ENCODE measurements around the gene CYBA.
"Not testable (repeated sequence)": the region's sequence is repeated elsewhere in the genome, so short reads cannot be mapped to it uniquely, and the experiment has no call there.

Gene CYBA

DNA sequence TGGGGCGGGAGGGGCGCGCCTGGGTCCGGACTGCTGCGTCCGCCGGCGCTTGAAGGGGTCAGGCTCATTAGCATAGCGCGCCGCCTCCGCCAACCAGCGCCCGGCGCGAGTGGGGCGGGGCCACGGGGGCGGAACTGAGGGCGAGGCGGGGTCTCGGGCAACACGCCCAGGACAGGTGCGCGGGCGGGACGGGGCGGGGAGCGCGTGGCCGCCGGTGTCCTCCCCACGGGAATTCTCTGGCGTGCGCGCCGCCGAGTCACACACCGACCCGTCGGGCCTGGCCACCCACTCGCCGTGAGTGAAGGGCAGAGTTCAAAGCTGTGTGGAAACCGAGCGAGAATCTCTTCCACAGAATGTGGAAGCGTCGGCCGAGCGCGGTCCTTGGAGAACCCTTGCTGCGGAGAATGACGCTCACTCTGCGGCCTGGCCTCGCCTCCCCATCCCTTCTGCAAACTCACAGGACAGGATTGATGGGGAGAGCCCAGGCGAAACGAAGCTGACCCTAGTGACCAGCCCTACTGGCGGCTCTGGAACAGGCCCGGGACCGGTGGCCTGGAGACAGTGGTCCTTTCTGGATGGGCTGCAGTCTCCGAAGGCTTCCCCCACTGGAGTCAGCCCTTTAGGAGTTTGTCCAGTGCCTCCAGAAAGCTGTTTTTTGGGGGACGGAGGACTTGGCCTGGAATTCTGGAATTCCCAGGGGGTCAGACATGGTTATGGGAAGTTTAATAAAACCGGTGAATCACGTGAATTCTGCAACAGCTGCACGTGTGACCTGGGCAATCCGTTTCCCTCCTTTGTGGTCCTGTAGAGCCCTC is 35.8 kb upstream of the CYBA start, which contains the start of gene SNAI3:
Gene SNAI3 (minus strand): TSS at position 69 of the 815 bp plus-strand sequence. CDS start 101 bp downstream, outside the sequence.
- peak; percentile 78 for DNase-seq (ENCODE audit: low spot score)

DNA sequence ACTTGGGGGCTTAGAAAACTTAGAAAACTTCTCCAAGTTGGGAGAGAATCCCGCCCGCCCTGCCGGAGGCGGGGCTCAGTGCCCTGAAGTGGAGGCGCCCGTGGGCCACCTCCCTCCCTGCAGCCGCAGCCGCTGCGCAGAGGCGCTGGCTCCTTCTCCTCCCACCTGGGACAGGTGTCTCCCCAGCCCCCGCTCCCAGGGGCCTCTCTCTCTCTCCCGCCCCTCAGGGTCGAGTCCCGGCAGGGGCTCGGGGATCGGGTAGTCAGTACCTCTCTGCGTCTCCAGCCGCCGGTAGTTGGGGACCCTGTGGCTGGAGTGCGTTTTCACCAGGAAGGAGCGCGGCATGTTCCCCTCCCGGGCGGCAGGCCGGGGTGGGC is 35.2 kb upstream of the CYBA start:
- no peak for DNase-seq (ENCODE audit: low spot score)

DNA sequence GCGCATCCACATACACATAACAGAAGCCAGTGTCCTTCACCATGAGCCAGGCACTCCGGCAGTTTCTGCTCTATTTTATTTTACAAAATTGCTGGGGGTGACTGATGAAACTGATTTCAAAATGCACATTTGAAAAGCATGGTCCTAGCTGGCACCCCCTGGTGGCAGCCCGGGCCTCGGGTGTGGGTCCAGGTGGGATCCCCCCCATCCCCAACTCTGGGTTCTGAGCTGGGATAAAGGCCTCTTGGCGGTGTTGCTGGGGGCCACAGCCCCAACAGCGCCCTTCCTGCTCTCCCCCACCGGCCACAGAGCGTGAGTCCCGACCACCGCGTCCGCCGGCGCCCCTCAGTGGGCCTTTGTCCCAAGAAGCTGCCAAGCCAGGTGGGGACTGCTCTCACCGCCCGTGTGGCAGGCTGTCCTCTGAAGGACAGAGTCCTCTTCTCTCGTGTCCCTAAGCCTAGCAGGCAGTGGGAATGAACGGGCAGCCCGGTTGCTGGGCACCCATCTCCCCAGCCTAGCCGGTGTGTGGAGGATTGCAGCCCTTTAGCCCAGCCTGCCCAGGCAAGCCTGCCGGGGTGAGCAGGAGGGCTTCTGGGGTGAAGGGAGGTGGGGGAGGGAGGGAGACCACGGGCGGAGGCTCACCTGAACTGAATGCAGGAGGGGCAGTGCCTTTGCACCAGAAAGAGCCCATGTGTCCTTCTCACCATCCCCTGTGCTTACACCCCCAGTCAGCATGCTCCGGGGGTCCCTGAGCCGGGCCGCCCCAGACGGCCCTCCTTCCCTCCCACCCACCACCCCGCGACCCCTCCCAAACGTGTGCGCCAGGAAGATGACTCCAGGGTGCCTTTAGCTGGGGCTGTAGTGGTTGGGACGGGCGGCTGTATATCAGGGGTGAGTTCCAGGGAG is 34.6 kb upstream of the CYBA start:
- DNase-seq (ENCODE audit: low spot score), result no peak

DNA sequence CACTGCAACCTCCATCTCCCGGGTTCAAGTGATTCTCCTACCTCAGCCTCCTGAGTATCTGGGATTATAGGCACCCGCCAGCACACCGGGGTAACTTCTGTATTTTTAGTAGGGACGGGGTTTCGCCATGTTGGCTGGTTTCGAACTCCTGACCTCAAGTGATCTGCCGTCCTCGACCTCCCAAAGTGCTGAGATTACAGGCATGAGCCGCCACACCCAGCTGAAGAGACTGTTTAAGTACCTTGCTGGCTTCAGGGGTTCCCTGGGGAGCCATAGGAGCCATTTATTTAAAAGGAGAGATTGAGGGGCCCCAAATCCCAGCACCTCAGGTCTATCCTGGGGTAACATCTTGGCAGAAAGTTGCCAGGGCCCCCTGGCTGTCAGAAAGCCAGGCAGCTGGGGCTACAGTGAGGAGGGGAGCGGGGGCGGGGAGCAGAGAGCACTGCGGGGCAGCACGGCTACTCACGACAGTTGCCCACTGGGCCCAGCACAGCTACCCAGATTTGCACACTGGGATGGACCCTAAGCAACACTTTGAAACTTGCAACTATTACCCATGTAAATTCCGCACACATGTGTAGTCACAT is 33.8 kb upstream of the CYBA start:
- DNase-seq (ENCODE audit: low spot score), result no peak

DNA sequence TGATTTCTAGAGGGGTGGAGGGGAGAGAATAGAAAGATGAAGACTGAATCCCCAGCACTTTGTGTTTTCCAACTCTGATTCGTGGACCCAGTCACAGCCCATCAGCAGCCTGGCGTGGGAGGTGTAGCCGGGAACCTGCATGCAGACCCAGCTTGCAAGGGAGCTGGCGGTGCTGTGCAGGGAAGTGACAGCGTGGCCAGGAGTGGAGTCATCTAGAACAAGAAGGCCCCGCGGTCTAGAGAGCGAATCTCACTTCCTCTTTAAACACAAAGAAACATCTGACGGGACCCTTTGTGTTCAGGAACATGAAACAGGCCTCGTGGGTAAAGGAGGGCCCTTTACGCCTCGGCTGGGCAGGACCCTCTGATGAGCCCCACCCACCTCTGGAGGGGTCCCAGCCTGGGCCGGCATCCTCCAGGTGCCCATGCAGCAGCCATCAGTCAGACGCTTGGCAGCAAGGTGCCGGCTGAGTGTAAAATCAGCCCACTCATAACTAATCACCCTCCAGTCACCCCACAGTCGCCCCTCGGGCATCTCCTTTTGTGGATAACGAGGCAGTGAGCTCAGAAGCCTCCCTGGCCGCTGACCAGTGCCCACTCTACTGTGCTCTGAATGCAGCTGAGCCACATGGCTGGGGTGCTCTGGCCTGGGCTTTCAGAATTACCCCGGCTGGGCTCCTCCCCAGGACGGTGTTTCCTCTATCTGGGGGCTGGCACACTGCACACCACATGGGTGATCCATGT is 31.0 kb upstream of the CYBA start:
- no peak for DNase-seq (ENCODE audit: low spot score)

DNA sequence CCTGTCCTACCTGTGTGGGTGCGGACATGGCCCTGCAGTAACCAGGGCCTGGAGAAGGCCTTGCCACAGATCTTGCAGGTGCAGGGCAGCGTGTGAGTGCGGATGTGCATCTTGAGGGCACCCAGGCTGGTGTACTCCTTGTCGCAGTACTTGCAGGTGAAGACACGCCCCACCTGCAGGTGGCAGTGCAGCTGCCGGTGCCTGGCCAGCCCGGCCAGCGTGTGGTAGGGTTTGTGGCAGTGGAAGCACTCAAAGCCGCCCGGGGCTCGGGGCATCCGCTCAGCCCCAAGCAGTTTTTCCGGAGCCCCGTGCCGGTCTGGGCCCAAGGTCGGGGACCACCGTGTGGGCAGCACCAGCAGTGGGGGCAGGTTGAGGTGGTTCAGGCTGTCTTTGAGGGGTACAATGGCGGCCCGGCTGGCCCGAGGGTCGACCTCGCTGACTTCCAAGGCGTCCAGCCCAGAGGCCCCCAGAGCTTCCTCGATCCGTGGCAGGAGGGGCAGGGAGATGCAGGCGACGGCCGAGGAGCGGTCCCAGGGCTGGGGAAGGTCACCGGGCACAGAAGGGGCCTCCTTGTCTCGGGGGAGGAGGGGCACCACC is 30.3 kb upstream of the CYBA start:
- no peak for DNase-seq (ENCODE audit: low spot score)

DNA sequence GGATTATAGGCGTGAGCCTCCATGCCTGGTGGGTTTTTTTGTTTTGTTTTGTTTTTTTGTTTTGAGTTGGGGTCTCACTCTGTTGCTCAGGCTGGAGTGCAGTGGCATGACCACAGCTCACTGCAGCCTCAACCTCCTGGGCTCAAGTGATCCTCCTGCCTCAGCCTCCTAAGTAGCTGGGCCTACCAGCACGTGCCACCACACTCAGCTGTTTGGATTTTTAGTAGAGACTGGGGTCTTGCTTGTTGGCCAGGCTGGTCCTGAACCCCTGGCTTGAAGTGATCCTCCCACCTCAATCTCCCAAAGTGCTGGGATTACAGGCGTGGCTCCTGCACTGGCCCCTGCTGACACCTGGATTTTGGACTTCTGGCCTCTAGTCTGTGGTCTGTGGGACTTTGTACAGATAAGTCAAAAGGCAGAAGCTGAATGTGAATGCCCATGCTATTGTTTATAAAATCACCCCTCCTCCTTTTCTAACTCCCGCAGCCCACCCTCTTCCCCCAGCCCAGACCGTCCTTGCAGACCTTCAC is 29.8 kb upstream of the CYBA start:
- no peak for DNase-seq (ENCODE audit: low spot score)

DNA sequence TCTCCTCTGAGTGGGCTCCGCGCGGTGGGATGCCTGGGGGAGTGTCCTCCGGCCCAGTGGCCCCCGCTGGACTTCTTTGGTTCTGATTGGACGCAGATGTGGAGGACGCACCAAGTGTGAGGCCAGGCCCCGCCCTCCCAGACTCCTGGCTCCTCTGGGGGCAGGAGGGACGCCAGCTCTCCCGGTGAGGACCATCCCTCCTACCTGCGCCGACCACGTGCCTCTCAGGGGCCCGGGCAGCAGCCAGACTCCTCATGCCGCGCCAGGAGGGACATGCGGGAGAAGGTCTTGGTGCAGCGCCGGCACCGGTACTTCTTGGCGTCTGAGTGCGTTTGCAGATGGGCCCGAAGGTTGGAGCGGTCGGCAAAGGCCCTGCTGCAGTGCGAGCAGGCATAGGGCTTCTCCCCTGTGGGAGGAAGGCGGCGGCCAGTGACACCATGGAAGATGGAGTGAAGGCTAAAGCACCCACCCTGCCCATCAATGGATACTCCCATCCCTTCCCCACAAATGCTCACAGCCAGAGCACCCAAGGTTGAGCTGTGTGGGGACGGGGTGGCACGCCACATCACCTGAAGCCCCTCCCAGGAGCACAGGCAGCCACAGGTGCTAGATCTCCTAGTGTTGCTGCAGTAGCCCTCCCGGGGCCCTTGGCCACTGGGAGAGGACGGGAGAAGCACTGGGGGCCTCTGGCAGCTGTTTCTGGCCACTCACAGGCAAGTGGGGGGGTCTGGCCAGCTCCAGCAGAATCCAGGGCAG is 27.5 kb upstream of the CYBA start:
- no peak for DNase-seq (ENCODE audit: low spot score)

DNA sequence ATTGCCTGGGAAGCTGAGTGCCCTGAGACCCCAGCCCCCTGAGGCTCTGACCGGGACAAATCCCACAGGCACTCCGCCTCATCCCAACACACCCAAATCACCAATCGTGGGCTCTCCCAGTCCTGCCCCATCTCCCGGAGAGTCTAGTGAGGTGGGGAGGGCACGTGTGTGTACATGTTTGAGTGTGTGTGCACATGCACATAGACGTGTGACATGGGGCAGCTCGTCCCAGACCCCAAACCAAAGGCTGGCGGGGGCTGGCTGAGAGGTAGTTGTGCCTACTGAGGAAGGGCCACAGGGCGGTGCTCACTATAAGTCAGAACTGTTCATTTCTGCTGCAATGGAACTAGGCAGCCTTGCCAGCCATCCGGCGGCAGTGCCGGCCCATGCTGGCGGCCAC is 26.9 kb upstream of the CYBA start:
- DNase-seq (ENCODE audit: low spot score), result no peak

DNA sequence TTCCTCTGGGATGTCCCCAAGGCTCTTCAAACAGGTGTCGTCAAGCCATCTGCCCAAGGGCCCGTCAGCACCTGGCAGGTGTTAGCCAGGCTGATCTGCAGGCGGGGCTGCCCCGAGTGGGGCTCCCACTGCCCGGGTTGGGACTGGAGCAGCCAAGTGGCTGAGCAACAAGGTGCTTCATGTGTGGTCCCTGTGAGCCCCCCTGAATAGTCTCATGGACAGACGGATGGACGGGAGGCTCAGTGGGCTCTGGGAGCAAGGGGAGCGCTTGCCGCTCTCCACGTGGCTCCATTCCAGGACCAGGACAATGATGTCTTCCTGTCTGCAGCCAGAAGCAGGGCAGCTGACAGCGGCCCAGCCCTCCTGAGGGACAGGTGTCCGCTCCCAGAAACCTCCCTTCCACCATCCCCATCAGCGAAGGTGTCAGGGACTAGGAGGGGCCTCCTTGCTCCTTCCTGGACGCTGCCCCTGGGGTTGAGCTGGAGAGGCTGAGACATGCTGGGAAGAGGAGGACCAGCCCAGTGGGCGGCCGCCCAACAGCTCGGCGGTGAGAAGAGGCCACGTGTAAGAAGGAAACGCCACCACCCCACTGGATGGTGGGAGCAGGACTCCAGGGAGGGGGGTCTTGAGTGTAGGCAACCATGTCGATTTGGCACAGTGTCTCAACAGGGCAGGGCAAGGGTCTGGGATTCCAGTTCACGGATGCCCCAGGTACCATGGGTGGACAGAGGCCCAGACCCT is 25.8 kb upstream of the CYBA start:
- DNase-seq (ENCODE audit: low spot score), result no peak

DNA sequence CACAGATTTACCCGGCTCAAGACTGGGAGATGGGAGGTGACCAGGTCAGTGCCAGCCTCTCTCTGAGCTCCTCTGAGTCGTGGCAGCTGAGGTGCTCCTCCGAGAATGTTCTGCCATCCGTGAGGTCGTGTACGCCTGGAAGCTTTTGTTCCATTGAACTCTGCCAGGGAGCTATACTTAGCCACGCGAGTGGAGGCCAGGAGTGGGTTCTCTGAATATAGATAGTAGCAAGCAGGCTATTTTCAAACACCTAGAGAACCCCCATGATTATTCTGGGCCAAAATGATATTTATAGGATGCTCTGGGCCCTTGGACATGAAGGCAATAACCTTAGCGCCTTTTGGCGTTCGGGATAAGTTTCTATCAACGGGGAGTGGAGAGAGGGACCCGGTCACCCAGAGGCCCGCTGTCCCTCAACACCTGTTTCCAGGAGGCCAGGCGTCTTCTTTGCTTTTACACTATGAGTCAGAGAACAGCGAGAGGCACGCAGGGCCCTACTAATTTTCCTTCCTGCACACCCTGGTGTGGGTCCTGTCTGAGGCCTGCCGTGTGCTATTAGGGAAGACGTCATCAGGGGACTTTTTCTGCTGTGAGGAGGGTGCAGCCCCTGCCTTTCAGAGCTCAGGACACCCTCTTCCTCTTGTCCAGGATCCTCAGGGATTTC is 23.0 kb upstream of the CYBA start:
- no peak for DNase-seq (ENCODE audit: low spot score)

DNA sequence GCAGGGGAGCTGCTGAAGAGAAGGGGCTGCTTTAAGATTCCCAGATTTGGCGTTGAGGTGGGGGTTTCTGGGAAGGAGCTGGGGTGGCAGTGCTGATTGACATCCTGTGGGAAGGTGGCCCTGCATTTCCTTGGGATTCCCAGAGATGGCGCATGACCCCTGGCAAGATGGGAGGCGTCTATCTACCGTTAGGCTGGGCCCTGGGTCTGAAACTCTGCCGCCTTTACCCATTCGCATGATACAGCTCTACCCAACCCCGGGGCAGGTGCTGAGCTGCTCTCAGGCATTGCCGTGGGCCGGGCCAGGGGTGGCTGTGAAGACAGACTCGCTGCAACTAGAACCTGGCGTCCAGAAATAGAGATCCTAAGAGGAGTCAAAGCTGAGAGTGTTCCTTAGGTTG is 21.9 kb upstream of the CYBA start:
- no peak for DNase-seq (ENCODE audit: low spot score)

DNA sequence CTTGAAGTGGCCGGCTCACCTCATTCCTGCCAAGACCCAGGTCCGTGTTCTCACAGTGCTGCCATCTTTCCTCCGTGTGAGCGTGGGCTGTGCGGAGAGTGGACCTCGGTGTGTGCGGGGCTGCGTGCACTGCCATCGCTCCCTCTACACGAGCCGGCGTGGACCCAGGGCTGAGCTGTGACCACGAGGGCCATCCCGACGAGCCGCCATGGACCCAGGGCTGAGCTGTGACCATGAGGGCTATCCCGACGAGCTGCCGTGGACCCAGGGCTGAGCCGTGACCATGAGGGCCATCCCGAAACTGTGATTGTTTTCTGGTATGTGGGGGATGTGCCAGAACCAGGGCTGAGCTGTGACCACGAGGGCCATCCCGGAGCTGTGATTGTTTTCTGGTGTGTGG is 21.0 kb upstream of the CYBA start:
- no peak for DNase-seq (ENCODE audit: low spot score)

DNA sequence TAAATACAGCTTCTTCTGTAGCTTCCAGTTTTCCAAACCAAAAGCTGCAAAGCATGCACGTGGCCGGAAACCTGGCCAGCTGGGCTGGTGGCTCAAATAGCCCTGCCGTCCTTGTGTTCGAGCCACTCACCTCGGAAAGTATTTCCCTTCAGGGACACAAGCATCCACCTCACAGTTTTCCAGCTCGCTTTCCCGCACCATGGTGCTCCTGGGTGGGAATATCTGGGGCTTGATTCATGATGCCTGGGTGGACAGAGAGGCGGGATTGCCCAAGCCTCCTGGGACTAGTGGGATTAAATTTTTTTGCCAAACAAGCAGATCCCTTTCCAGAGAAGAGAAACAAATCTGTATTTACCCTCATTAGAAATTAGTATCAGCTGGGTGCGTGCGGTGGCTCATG is 19.1 kb upstream of the CYBA start:
- no peak for DNase-seq (ENCODE audit: low spot score)

DNA sequence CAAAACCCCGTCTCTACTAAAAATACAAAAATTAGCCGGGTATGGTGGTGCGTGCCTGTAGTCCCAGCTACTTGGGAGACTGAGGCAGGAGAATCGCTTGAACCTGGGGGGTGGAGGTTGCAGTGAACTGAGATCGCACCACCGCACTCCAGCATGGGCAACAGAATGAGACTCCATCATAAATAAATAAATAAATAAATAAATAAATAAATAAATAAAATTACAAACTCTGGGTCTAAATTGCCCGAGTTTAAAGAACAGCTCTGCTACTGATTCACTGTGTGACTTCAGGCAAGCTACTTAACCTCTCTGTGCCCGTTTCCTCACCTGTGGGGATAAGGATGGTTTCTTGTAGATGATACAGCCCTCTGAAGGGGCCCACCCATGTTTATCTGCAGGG is 18.6 kb upstream of the CYBA start:
- DNase-seq (ENCODE audit: low spot score), result not testable (repeated sequence)

DNA sequence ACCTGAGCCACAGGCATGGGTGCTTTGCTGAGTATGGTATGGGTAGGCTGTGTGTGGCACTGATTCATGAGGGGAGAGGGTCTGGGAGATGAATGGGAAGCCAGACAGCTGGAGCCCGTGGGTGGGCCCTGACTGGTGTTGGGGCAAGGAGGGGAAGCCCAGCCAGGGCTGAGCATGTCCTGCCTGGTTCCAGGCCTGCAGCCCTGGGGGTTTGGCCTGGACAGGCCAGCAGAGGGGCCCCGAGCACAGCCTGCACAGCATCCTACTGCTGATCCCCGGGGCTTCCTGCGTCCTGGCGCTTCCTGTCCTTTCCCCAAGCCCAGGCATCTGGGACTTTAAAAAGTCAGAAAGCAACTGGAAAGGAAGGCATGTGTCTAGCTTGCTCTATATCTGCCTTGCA is 16.6 kb upstream of the CYBA start:
- no peak for DNase-seq (ENCODE audit: low spot score)

DNA sequence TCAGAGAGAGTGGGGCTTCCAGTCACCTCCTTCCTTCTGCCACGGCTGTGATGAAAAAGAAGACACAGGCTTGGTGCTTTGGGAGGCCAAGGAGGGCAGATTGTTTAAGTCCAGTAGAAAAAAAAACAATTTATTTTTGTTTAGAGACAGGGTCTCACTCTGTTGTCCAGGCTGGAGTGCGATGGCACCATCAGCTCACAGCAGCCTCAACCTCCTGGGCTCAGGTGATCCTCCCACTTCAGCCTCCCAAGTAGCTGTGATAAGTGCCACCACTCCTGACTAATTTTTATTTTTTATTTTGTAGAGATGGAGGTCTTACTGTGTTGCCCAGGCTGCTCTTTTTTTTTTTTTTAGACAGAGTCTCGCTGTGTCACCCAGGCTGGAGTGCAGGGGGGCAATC is 14.7 kb upstream of the CYBA start:
- DNase-seq (ENCODE audit: low spot score), result no peak

DNA sequence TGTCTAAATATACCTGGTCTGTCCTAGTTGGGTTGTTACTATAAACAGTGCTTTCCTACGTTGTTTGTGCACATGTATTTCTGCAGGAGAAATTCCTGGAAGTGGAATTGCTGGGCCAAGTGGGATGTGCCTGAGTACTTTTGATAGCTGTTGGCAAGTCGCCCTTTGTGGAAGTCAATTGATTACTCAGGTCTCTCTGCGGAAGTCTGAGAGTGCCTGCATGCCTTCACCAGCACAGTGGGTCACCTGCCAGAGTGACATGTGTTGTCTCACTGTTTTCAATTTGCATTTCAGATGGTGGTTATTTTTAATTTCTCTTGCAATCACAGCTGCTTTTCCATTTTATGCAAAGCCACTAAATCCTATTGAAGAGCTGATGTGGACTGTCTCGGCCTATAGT is 14.3 kb upstream of the CYBA start:
- DNase-seq (ENCODE audit: low spot score), result no peak

DNA sequence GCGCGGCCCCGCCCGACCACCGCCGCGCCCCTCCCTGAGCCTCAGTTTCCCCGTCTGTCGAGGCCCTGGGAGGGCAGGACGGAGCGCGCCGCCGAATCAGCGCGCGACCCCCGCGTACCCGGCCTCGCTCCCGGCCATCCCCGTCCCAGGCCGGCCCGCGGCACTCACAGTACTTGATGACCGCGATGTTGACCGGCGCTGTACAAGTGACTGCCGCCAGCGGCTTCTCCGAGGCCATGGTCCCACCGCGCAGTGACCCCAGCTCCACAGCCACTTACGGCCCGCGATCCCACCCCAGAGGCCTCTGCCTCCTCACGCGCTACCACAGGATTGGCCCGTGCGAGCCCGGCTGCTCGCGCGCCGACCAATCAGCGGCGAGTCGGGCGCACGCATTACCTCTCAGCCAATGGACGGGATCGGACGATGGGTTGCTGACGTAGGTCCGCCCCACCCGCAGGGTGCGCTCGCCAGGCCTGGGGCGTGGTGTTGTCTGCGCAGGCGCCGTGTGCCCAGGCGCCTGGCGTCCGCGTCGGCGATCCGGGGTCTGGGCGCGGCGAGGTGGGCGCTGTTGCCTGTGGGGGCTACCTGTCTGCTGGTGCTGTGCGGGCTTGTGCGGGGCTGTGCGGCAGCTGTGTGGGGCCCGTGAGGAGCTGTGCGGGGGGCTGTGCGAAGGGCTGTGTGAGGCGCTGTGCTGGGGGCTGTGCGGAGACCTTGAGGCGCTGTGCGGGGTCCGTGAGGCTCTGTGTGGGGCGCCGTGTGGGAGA is 12.2 kb upstream of the CYBA start, which contains the start of gene MVD:
Gene MVD (minus strand): TSS at position 249 of the 764 bp plus-strand sequence. CDS start 11 bp downstream, at position 238.
- peak; percentile 97 for DNase-seq (ENCODE audit: low spot score)
